Activated CD8-positive, alpha-beta memory T cell treated with anti-CD3 and anti-CD28 coated beads for 36 hours (primary cell): ENCODE results near the gene VWF. TPM values are rescaled to one million over a fixed set of nuclear protein-coding genes. Genes with fewer than 3 reads are reported as not detected.
"Not testable (repeated sequence)": the region's sequence is repeated elsewhere in the genome, so short reads cannot be mapped to it uniquely, and the experiment has no call there.

ENCODE experiments used
- CTCF ChIA-PET: fragments of 350-600 bp; sonication (Branson Sonifier 250); formaldehyde crosslinking; loops from one replicate; lab custom pipeline; 2021; ENCODE audit warnings: antibody characterized with exemption; lab: Charles Lee
- POLR2A ChIA-PET: fragments of 350-600 bp; sonication (Branson Sonifier 250); formaldehyde crosslinking; loops from one replicate; lab custom pipeline; 2021; ENCODE audit warnings: antibody characterized with exemption; lab: Charles Lee
- total RNA-seq, 2 experiments: library from RNA; stranded (reverse); gene quantifications; one replicate each; pipeline ENCODE4 v1.2.3, GENCODE V29; 2021

The VWF gene
- total RNA-seq, 2 experiments from 2014 or later = 0.04 TPM

DNA sequence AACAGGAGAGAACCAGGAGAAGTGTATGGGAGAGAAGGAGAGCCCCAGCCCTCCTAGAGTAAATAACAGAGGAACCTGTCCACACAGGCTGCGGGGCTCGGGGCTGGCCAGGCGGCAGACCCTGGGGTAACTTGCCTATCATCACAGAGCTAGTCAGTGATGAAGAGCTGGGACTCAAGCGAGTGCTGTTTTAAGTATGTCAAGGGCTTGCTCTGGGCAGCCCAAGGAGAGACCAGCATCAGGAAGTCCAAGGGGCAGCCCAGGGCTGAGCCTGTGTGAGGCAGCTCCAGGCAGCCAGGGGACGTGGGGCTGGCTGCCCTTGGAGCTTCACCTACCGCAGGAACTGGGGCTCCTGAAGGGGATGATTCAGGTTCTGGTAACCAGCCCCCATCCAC is 10.0 kb downstream of the VWF start:
- ChIA-PET POLR2A (no interaction called here), CTCF (interaction anchor here (0.5 kb wide), 1 partner anchor 17 kb away, joined by 3 read pairs; no protein-coding TSS in a partner anchor)

DNA sequence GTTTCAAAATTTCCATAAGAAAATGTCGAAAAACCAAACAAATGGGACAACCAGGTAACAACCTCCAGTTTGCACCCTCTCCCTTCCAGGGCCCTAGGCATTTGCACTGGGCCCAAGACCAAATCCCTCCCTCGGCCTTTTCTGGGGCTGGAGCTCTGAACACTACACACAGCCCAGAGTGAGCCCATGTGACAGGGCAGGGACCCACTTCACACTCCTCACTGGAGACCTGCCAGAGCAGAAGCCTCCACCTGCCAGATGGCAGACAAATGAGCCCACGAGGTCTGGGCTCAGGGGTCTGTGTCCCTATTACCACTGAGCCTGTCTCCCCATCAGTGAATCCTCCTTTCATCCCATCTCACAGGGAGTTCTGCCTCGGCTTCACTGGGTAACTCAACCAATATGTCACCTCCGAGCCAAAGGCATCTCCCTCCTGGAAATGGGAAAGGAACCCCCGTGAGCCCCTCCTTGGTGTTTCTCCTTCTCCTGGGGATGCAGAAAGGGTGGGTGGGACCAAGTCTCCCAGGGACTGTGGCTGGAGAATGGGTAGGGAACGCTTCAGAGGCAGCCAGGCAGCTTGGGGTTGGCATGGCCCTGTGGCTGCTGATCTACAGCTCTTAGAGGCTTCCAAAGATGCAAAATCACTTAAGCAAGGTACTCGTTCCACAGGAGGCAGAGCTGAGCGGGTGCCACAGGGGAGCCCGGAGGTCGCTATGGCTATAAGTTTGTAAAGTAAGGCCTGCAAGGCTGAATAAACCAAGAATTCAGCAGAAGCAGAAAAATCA is 10.6 kb downstream of the VWF start:
- ChIA-PET POLR2A (no interaction called here), CTCF (no interaction called here)

DNA sequence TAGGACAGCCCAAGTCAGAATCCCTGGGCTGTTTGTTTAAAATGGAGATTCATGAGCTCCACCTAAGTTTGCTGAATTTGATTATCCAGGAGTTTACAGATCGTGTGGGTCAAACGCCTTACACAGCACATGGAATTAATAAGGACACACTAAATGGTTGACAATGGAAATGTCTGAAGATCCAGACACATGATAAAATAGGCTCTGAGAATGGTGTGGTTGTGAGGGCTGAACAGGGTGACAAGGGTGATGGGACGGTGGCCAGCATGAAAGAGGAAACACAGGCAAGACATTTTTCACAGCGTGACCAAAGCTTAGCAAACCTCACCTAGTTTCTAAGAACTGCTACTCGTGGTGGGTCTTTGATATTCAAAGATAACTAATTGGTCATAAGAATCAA is 12.5 kb downstream of the VWF start:
- ChIA-PET POLR2A (no interaction called here), CTCF (no interaction called here)

DNA sequence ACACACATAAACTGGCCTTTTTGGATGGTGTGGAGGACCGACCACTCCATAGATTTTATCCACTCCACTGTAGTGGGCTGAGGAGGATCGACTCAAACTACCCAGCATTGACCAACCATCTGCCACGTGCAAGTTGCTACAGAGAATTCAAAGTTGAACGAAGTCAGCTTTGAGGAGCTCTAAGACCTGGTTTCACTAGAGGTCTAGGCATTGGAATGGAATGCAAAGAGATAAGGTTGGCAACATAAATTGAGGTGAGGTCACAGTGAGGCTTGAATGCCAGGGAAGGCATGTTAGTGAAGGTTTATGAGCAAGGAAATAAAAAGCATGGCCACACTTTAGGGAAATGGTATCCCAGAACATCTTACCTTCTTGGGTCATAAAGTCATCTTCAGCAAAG is 14.5 kb downstream of the VWF start:
- ChIA-PET POLR2A (no interaction called here), CTCF (no interaction called here)

DNA sequence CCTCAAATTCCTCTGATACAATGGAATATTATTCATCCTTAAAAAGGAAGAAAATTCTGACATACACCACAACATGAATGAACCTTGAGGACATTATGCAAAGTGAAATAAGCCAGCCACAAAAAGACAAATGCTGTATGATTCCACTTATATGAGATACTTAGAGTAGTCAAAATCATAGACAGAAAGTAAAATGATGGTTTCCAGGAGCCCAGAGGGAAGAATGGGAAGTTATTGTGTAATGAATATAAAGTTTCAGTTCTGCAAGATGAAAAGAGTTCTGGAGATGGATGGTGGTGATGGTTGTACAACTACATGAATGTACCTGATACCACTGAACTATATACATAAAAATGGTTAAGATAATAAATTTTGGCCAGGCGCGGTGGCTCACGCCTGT is 18.3 kb downstream of the VWF start:
- ChIA-PET POLR2A (no interaction called here), CTCF (no interaction called here)

DNA sequence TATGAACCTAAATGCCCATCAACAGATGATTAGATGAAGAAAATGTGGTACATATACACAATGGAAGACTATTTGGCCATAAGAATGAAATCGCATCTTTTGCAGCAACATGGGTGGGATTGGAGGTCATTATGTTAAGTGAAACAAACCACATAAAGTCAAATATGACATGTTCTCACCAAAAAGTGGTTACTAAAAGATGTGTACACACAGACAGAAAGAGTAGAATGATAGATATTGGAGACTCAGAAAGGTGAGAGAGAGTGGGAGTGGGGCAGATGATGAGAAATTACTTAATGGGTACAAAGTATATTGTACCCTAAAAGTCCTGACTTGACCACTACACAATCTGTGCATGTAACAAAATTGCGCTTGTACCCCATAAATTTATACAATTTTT is 19.6 kb downstream of the VWF start:
- ChIA-PET POLR2A (no interaction called here), CTCF (no interaction called here)

DNA sequence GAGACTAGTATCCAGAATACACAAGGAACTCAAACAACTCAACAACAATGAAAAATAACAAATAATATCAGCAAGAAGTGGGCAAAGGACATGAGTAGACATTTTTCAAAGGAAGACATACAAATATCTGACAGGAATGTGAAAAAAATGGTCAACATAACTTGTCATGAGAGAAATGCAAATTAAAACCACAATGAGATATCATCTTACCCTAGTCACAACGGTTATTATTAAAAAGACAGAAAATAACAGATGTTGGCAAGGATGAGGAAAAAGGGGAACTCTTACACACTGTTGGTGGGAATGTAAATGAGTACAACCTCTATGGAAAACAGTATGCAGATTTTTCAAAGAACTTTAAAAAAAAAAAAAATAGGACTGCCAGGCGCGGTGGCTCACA is 20.4 kb downstream of the VWF start:
- CTCF ChIA-PET = no interaction called here

DNA sequence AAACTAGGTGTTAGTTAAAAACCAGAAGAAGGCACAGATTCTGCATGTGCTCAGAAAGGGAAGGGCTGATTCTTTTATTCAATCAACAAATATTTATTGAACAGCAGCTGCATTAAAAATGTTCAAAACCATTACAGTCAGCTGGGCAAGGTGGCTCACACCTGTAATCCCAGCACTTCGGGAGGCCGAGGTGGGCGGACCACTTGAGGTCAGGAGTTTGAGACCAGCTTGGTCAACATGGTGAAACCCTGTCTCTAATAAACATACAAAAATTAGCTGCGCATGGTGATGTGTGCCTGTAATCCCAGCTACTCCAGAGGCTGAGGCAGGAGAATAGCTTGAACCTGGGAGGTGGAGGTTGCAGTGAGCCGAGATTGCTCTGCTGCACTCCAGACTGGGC is 22.4 kb downstream of the VWF start:
- POLR2A ChIA-PET, CTCF ChIA-PET: not testable (repeated sequence)

More for the DNA sequence above, 20.4 kb downstream of the VWF start:
- POLR2A ChIA-PET = no interaction called here

DNA sequence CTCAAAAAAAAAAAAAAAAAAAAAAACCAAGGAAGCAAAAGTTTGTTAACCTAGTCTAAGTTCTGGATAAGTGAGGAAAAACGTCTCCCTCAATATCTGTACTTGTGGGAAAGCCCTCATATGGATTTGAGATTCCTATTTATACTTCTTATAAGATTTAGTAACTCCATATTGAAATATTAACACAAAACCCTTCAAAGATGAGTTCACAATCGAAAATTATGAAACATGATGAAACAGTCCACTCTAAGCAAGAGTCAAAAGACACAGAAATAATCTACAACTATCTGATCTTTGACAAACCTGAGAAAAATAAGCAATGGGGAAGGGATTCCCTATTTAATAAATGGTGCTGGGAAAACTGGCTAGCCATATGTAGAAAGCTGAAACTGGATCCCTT is 25.2 kb downstream of the VWF start:
- ChIA-PET POLR2A (no interaction called here), CTCF (no interaction called here)

DNA sequence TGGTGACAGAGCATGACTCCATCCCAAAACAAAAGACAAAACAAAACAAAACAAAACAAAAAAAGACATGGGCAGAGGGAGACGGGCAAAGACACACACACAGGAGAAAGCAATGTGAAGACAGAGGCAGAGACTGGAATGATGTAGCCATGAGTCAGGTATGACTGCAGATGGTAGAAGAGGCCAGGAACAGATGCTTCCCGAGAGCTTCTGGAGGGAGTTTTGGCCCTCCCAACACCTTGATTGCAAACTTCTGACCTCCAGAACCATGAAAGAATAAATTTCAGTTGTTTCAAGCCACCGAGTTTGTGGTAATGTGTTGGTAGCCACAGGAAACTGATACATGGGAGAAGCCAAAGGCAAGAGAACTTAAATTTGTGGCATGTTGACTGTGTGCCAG is 27.1 kb downstream of the VWF start:
- ChIA-PET POLR2A (no interaction called here), CTCF (no interaction called here)

DNA sequence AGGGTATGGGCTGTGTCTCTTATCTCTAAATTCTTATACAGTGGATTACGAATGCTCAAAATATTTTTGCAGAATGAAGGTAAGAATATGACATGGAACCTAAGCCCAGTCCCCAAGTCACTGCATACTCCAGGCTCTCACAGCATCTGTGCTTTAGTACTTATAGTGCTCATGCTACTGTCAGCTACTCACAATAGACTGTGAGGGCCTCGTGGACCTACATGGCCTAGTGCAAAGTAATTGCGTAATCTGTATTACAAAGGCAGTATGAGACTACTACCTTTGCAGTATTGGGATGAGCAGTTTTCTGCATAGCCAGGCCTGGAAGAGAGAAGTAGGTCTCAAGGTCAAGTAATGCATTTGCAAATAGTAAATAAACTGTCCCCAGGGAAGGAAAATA is 27.9 kb downstream of the VWF start:
- CTCF ChIA-PET = no interaction called here
- POLR2A ChIA-PET = no interaction called here

DNA sequence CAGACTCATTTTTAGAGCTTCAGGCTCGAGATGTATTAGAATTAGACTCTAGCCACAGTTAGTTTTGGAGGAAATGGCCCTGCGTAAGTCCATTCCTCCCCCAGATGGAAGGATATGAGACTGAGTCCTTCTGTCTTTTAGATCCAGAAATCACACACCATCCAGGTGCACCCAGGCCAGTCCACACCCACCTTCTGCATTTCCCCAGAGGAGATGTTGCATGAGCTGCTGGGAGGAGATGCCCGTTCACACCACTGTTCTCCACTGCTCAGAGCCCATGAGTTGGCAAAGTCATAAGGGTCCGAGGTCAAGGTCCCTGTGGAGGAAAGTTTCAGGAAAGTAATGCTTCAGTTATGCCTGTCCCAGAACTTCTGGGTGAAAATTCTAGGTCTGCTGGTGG is 29.2 kb downstream of the VWF start:
- ChIA-PET POLR2A (interaction anchor here (0.5 kb wide), 1 partner anchor 1634 kb away, joined by 7 read pairs; no protein-coding TSS in a partner anchor), CTCF (no interaction called here)

DNA sequence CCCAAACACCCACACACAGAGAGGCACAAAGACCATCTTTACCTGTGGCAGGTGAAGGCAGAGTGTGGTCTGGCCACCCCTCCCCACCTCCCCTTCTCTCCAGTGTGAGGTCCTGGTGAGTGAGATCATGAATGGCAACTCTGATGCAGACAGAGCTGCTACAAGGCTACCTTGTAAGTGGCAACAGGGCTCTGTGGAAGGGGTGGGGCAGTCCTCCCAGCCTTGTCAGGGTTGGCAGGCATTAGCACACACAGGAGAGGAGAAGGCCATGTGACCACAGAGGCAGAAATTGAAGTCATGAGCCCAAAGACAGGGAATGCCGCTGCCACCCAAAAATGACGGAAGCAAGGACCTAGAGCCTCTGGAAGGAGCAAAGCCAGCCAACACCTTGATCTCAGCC is 30.7 kb downstream of the VWF start:
- ChIA-PET POLR2A (no interaction called here), CTCF (interaction anchor here (1.5 kb wide), 1 partner anchor 105 kb away, joined by 3 read pairs; no protein-coding TSS in a partner anchor)

DNA sequence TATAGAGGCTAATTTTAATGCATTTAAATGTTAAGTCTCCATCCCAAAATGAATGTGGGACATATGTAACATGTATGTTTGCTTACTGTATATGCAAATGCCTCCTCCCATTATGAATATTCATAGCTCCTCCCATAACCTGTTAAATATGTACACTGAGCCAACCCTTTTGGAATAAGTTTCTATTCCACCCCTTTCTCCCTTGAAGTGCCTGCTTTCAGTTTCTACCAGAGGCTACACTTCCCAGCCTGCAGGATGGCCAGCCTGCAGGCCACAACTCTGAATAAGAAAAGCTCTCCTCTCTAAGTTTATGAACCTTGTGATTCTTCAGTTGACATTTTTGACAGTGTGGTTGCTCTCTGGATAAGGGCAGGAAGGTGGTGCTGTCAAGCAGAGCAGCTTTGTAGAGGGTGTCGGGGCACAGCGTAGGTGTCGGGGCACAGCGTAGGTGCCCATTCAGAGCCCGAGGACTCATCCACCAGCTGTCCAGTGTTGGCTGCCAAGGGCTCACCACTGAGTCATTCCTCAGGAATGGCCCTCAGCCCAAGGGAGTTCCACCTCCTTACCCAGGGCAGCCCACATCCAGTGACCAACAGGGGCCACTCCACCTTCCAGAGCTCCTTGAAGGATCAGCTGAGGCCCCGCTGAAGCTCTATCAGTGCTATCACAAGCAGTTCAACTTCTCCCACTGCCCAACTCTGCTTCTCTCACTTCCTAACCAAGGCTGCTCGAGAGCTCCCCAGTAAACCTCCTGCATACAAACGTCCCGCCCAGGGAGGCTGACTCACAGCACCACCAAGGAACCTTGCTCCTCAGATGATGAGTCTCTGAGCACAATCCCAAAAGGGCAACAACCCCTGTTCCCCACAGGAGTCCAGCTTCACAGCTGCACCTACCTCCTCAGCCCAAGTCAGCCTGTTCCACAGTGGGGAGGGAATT is 31.4 kb downstream of the VWF start:
- ChIA-PET CTCF (interaction anchor here (0.6 to 1.5 kb wide), 2 partner anchors 105 to 1488 kb away, joined by 3 read pairs; no protein-coding TSS in a partner anchor), POLR2A (interaction anchor here (0.5 kb wide), 1 partner anchor 137 kb away, joined by 8 read pairs; no protein-coding TSS in a partner anchor)

DNA sequence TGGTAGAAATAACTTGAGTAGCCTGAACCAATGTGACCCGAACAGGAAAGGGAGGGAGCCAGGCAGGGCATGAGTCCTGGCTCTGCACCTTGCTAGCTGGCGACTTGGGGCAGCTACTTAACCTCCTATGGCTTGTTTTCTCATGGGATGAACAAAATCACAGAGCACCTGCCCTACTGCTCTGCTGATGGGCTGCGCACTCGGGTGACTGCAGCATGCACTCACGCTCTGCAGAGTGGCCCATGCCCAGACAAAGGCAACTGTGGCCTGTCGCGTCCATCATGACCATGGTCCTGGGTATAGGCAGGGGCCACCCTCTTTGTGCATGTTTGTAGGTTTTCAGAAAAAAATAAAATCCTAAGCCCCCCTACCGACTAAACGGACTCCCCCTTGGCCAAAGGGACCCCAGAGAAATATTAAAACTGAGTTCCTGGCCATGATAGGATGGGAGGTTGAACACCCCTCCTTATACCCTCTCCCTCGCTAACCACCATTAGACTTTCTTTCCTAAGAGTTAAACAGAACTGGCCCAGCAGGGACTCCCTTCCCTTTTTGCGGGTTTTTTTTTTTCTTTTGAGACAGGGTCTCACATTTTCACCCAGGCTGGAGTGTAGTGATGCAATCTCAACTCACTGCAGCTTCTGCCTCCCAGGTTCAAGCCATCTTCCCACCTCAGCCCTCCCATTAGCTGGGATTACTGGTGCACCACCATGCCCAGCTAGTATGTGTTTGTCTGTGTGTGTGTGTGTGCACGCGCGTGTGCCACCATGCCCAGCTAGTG is 32.5 kb downstream of the VWF start:
- POLR2A ChIA-PET = no interaction called here

DNA sequence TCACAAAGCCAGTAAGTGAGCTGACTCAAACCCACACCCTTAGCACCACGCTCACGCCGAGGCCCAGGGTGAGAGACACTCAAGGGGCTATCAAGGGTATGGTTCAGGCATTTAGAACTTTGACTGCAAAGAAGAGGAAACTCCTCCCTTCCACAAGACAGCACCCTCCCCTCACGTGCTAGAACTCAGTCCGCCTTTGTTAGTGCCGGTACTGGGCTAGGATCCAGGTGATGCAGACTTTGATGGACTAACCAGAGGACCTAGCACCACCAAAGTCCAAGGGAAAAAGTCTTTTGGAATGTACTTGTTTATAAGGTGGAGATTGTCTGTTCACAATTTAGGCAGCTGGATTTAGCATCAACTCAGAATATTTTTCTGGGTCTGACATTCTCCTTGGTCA is 33.7 kb downstream of the VWF start:
- ChIA-PET CTCF (no interaction called here), POLR2A (no interaction called here)

More for the DNA sequence above, 32.5 kb downstream of the VWF start:
- CTCF ChIA-PET = interaction anchor here (0.6 to 1.5 kb wide), 2 partner anchors 104 to 1489 kb away, joined by 3 read pairs; no protein-coding TSS in a partner anchor

DNA sequence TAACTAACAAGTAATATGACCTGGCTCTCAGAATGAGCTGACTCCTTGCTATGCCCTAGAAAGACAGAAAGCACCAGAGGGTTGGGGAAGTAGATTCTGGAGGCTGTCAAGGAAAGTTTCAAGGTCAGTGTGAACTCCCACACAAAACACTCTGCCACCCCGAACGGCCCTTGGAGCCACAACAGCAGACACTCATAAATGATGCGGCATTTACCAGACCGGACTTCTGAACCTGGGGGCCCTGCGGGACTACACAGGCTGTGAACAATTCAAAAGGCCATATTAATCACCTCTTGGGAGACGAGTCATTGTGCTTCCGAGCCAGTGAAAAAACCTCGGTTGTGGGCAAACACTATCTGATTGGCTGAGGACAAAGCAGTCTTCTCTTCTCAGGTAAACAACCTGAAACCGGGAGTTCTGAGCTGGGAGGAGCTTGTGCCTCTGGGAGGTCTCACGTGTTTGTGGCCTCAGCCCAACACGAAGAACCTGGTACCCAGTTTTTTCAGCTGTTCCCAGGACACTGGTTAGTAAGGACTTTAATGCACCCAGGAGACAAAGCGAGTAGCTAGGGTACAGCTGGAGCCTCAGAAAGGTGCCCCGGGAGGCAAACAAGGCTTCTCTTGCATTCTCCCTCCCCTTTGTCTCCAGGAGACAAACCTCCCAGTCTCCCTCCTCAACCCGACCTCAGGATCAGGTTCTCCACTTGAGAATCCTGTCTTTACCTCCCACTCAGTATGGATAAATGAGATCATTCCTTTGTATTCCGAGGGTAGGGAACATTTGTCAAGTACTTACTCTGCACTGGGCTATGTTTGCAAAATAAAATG is 35.3 kb downstream of the VWF start:
- POLR2A ChIA-PET = no interaction called here
- CTCF ChIA-PET = interaction anchor here (0.7 kb wide), 1 partner anchor 151 kb away, joined by 3 read pairs; no protein-coding TSS in a partner anchor

DNA sequence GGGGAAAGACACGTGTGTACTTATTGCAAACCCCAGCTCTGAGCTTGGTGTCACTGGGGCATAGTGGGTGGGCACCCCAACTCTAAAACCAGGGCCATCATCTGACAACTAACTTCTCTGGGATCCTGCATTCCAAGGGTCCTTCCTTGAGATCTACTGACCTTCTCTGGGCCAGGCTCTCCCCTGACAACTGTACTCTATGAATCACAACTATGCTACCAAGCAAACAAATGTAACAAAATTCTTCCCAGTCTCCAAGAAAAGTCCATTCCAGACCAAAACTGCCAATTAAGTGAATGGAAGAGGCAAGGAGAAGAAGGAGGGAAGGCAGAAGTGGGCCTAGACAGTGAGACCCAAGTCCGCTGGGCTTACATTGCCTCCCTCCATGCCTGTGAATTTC is 38.2 kb downstream of the VWF start:
- CTCF ChIA-PET = no interaction called here
- POLR2A ChIA-PET = no interaction called here
